PFSK-1 (cell line): ENCODE measurements around the gene OR51B4.

Experiments used
- POLR2AphosphoS5 ChIP-seq: IDR thresholded peaks from 2 replicates; pipeline ENCODE4 v1.6.1; 2012; ENCODE audit warnings: low read depth, mild to moderate bottlenecking, control low read depth, low read length, moderate library complexity
- TF ChIP-seq, protein P1 (sequence below), 2 experiments: IDR thresholded peaks; 2 replicates each; pipeline versions ENCODE4 v1.6.1 to v1.8.0; 2011 to 2012; ENCODE audit warnings: low read depth in 2 of 2, low read length in 2 of 2, control low read depth in 1 of 2, inconsistent platforms in 1 of 2, mild to moderate bottlenecking in 1 of 2, moderate library complexity in 1 of 2; ENCODE audit not compliant: insufficient read depth in 1 of 2

GRCh38 chr11:5286901-5287300, 14.8 kb downstream of the OR51B4 start:
- TF ChIP-seq, protein P1, sequence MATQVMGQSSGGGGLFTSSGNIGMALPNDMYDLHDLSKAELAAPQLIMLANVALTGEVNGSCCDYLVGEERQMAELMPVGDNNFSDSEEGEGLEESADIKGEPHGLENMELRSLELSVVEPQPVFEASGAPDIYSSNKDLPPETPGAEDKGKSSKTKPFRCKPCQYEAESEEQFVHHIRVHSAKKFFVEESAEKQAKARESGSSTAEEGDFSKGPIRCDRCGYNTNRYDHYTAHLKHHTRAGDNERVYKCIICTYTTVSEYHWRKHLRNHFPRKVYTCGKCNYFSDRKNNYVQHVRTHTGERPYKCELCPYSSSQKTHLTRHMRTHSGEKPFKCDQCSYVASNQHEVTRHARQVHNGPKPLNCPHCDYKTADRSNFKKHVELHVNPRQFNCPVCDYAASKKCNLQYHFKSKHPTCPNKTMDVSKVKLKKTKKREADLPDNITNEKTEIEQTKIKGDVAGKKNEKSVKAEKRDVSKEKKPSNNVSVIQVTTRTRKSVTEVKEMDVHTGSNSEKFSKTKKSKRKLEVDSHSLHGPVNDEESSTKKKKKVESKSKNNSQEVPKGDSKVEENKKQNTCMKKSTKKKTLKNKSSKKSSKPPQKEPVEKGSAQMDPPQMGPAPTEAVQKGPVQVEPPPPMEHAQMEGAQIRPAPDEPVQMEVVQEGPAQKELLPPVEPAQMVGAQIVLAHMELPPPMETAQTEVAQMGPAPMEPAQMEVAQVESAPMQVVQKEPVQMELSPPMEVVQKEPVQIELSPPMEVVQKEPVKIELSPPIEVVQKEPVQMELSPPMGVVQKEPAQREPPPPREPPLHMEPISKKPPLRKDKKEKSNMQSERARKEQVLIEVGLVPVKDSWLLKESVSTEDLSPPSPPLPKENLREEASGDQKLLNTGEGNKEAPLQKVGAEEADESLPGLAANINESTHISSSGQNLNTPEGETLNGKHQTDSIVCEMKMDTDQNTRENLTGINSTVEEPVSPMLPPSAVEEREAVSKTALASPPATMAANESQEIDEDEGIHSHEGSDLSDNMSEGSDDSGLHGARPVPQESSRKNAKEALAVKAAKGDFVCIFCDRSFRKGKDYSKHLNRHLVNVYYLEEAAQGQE (IDR thresholded peaks at IDR 0.05; ENCODE audit: insufficient read depth in 1 of 2, low read depth in 2 of 2, low read length in 2 of 2): no peak
- no peak for TF ChIP-seq POLR2AphosphoS5
